Activated T-helper 1 cell treated with anti-CD3 and anti-CD28 coated beads, Interleukin-2, amount 50 U/mL, for 16 hours (primary cell): ENCODE results near the gene LSM11.
A peak's percentile ranks its signal among the peaks of the same experiment; 100 is the strongest.

Experiments
- DNase-seq, 2 donors: peaks; one replicate each; pipeline ENCODE4 v3.0.0-alpha.2; 2020; ENCODE audit warnings: low read depth in 1 of 2, low spot score in 1 of 2

LSM11 gene

GRCh38 chr5:157732596-157733262 lies 10.8 kb upstream of the LSM11 start:
- DNase-seq, result no peak

GRCh38 chr5:157734436-157734835 lies 9.1 kb upstream of the LSM11 start:
- DNase-seq, result no peak

GRCh38 chr5:157735991-157736390 lies 7.5 kb upstream of the LSM11 start:
- DNase-seq, result no peak

GRCh38 chr5:157739388-157740228 lies 3.9 kb upstream of the LSM11 start:
- DNase-seq, result no peak

- DNase-seq, result no peak
These were observed 3.3 kb upstream of the LSM11 start for GRCh38 chr5:157740229-157740610.

- no peak for DNase-seq
These were observed 2.4 kb upstream of the LSM11 start for GRCh38 chr5:157741131-157741530.

- DNase-seq, result peak in 1 of 2 donors; percentile 12
These were observed 819 bp downstream of the LSM11 start for GRCh38 chr5:157744051-157745011.

GRCh38 chr5:157745041-157745456 lies 1.5 kb downstream of the LSM11 start:
- DNase-seq, result no peak

GRCh38 chr5:157747173-157747740 lies 3.7 kb downstream of the LSM11 start:
- DNase-seq, result no peak

GRCh38 chr5:157747766-157748700 lies 4.5 kb downstream of the LSM11 start:
- no peak for DNase-seq

- no peak for DNase-seq
These were observed 5.4 kb downstream of the LSM11 start for GRCh38 chr5:157748760-157749461.

GRCh38 chr5:157749462-157749799 lies 5.9 kb downstream of the LSM11 start:
- no peak for DNase-seq

- no peak for DNase-seq
These were observed 6.8 kb downstream of the LSM11 start for GRCh38 chr5:157750320-157750719.

- DNase-seq, result no peak
These were observed 12.6 kb downstream of the LSM11 start for GRCh38 chr5:157756122-157756521.

GRCh38 chr5:157758706-157759105 lies 15.2 kb downstream of the LSM11 start:
- no peak for DNase-seq

GRCh38 chr5:157761690-157762621 lies 18.4 kb downstream of the LSM11 start:
- DNase-seq, result no peak

- DNase-seq, result no peak
These were observed 21.0 kb downstream of the LSM11 start for GRCh38 chr5:157764531-157764930.

- no peak for DNase-seq
These were observed 22.9 kb downstream of the LSM11 start for GRCh38 chr5:157766442-157766841.
